NB4 (cell line): ENCODE data around the gene TMEM150B.

ENCODE experiments used
- DNase-seq: peaks from one replicate; pipeline ENCODE4 v3.0.0; 2010; ENCODE audit warnings: low read depth
- H3K4me3 ChIP-seq: one replicate; pipeline ENCODE4 v1.5.1; 2011; ENCODE audit warnings: mild to moderate bottlenecking, low read depth, low read length, moderate library complexity
- CTCF ChIP-seq: IDR thresholded peaks from one replicate; pipeline ENCODE4 v1.5.1; 2012; ENCODE audit warnings: low read depth, low read length
- MYC ChIP-seq: IDR thresholded peaks from 2 replicates; pipeline ENCODE4 v1.6.1; 2011; ENCODE audit warnings: low read depth, low read length
- POLR2A ChIP-seq: IDR thresholded peaks from 2 replicates; pipeline ENCODE4 v1.6.1; 2011; ENCODE audit warnings: mild to moderate bottlenecking; ENCODE audit not compliant: insufficient read length; ENCODE audit errors: extremely low read depth
- TF ChIP-seq, protein P1 (sequence below): IDR thresholded peaks from 2 replicates; pipeline ENCODE4 v1.6.1; 2011; ENCODE audit warnings: low read depth, low read length

TMEM150B gene

GRCh38 chr19:55265173-55265572 is 60.0 kb downstream of the TMEM150B start:
- no peak overlapping the region for H3K4me3 ChIP-seq
- no peak for DNase-seq
- no peak for TF ChIP-seq CTCF
- no peak for TF ChIP-seq MYC
- TF ChIP-seq, protein P1, sequence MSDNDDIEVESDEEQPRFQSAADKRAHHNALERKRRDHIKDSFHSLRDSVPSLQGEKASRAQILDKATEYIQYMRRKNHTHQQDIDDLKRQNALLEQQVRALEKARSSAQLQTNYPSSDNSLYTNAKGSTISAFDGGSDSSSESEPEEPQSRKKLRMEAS, result no peak
- no peak for TF ChIP-seq POLR2A

DNA sequence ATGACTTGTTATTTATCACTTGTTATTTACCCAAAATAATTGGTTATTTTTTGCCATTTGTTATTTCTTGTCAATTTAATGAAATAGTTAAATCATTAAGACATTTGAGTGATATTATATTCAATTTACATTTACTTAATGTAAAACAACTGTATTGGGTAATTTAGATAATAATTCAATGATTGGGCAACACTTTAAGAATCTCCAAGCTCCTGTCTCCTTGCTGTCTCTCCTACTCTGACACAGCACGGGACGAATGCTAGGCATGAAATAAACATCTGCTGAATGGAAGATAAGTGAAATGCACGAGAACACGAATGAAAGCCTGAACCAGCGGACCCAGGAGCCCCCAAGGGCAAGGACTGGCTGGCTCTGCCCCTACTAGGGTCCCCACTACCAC is 60.6 kb downstream of the TMEM150B start:
- H3K4me3 ChIP-seq, result no peak overlapping the region
- DNase-seq, result no peak
- TF ChIP-seq MYC, result no peak
- TF ChIP-seq CTCF, result no peak
- TF ChIP-seq, protein P1, result no peak
- TF ChIP-seq POLR2A, result no peak
